Activated T-cell treated with anti-CD3 and anti-CD28 coated beads, Interleukin-2, amount 50 U/mL, for 1 hour (primary cell): ENCODE measurements around the gene SC5D.

Experiments used
- DNase-seq: peaks from one replicate; pipeline ENCODE4 v3.0.0-alpha.2; 2020

The SC5D gene

GRCh38 chr11:121295246-121296029 lies 2.9 kb downstream of the SC5D start:
- no peak for DNase-seq

DNA sequence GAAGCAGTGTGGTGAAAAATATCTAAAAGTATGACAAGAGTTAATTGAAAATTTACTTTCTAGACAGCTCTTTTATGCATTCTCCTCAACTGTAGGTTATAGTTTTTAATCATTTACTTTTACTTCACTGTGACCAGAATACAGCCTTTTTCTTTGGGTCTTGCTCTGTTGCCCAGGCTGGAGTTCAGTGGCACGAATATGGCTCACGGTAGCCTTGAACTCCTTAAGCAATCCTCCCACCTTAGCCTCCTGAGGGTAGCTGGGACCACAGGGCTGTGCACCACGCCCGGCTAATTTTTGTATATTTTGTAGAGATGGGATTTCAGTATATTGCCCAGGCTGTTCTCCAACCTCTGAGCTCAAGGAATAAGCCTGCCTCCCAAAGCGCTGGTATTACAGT lies 5.3 kb downstream of the SC5D start:
- DNase-seq = no peak

GRCh38 chr11:121298774-121299173 lies 6.2 kb downstream of the SC5D start:
- no peak for DNase-seq

GRCh38 chr11:121299417-121299816 lies 6.8 kb downstream of the SC5D start:
- no peak for DNase-seq

DNA sequence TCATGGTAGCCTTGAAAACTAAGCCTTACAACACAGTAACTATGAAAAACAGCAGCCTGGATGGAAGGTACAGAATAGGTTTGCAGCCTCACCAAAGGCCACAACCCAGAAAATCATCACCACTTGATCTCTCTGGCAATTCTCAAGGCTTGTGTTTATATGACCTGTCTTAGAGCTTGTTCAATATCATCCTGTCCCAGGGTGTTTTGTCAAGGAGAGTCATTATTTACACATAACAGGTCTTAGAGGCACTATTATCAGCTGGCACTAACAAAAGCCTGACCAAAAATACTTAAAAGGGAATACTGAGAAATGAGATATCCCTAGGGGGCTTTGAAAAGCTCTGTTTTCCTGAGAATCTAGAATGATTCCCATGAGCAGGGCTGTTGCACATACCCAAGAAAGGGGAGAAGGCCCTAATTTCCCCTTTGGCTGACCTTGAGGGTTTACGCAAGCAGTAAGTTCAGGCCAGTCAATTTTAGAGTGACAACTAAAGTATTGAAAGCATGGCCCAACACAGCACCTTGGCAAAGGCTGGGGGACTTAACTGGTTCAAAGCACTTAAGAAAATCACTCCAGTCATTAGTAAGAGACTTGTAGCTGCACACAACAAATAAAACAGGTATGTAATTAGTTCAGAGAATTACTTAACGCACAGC lies 7.9 kb downstream of the SC5D start:
- no peak for DNase-seq

- no peak for DNase-seq
These were observed 8.6 kb downstream of the SC5D start for GRCh38 chr11:121300972-121301699.

DNA sequence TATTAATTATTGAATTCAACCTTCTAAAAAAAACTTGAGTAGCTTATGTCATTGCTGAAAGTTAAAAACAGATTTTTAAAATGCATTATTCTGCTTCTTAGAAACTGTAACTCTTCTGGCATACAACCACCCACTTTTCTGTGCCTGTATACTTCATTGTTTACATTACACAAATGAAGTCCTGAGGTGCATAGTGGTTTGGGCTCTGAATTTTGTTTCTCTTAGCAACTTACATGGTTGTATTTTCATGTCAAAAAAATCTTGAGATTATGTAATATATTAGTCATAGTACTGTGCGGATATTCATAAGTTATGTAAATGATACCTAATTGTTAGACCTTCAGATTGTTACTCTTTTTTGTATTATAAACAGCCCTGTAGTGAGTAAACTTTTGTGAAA lies 12.2 kb downstream of the SC5D start:
- DNase-seq = no peak

GRCh38 chr11:121308816-121309215 lies 16.2 kb downstream of the SC5D start:
- DNase-seq = no peak

DNA sequence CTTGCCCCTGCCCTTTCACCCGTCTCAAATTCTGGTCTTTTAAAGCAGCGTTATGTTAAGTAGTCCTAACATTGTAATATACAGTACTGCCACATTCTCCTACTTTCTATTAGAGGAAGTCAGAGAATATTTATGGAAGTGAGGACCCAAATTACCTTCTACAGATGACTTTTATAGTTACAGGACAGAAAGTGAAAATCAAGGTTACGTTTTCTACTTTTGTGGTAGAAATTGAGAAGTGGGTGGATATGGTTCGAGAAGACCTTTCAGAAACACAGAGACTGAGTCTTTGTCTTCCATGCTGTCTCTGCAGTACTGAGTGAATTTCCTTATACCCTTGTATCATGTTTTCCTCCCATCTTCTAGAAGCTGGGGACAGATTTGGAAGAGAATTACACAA lies 17.1 kb downstream of the SC5D start:
- DNase-seq = no peak

DNA sequence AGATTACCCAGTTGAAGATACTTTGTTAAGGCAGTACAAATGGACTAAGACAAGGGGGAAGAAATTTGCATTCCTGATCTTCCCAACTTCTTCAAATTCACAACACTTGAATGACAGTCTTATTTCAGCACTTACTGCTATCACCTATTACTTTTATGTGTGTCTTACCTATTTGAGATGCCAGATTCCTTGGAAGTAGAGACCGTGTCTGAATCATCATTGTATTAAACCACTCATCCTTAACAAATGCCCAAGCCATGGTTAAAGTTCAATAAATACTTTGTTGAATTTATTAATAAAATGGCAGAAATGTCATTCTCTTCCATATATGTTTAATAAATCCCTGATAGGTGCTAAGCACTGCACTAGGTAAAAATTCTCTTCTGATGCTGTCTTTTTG lies 18.3 kb downstream of the SC5D start:
- DNase-seq = no peak

GRCh38 chr11:121311373-121311772 lies 18.8 kb downstream of the SC5D start:
- no peak for DNase-seq

DNA sequence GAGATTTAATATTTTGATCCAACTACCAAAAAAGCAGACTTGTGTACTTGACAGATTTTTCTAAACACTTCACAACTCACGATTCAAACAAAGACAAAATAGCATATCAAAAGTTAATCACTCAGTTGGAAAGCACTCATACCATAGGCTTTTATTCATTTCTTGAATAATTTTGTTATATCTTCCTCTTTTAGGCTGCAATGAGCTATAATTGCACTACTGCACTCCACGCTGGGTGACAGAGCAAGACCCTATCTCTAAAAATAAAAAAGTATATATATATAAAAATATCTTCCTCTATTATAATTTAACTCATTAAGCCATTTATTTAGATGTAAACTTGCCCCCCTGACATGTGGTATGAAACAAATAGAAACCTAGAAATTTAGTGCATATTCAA lies 19.9 kb downstream of the SC5D start:
- DNase-seq = no peak

DNA sequence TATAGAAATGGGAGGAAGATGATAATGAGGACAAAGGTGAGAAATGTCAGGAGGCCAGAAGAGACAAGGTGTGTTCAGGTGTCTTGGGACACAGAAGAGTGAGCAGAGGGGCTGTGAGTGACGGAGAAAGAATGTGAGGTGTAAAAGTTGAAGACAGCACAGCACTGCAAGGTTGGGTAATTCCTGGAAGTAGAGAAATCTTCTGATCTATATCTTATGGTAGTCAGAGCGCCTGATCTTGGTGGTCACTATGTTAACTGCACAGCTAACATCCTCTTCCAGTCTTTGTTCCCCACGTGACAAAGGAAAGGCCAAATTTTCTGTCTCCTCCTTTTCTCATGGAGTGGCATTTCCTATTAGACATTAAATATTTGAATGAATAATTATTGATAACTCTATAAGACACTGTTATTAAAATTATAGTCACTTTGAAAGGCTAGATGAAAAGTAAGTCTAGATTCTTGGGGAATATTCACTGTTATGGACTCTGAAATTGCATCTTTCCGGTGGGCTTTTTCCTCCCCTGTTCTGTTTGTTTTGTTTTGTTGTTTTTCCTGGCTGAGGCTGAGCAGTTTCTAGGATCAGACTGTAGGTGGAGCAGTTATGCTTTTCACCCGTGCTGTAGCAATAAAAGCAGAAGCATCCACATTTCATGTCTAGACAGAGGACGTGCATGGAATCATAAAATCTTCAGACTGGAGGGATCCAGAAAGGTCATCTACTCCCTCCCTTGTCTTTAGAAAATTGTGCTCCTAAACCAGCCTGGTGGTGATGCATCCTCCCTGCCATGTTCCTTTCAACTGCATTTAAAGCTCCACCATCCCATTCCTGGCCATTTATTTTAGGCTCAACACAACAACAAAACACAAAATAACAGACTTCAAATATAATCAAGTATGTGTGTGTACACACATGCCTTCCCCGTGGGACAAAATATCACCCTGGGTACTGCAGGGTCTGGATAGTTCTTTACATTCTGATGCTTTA lies 26.6 kb downstream of the SC5D start:
- DNase-seq = no peak

DNA sequence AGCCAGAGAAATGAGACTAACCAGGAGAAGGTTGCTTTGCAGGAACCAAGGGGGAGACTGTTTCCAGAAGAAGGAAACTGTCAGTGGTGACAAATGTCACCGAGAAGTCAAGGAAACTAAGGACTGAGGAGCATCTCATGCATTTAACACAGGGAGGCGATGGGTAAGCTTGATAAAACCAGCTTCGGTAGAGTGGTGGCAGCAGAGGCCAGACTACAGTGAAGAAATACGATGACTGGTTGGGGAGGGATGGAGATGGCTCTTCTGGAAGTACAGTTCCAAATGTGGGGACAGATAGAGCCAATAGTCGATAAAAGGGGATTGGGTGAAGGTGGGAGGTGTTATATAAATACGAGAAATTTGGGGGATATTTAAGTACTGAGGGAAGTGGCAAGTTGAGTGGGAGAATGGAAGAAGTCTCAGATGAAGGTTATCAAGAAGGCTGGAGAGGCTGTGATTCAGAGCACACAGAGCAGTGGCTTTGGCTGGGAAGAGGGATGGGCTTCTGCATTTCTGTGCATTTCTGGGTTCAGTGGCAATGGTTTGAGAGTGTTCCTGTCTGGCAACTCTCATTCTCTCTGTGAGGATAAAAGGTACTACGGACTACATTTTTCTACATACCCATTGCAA lies 29.2 kb downstream of the SC5D start:
- DNase-seq = no peak

DNA sequence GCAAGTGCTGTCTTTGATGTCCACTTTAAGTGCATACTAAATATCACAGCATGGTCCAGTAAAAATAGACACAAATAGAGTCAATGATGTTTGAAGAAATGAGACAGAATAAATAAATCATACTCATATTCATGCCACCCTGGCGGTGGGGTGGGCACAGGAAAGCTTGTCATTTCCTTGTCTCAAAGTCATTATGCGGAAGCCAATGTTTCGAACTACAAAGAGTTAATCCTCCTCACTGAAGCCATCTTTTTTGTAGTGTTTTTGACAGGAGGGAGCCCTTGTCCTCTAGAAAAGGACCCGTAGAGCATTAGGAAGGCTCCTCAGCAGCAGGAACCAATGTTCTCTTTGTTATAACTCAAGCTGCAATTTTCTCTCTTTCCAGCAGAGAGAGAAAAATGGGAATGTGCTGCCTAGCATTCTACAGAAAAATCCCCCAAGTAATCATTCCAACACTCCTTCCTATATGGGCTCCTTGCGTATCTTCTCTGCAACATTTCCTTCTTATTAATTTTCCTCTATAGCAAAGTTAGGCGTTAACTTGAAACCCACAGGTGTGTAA lies 30.6 kb downstream of the SC5D start:
- no peak for DNase-seq

DNA sequence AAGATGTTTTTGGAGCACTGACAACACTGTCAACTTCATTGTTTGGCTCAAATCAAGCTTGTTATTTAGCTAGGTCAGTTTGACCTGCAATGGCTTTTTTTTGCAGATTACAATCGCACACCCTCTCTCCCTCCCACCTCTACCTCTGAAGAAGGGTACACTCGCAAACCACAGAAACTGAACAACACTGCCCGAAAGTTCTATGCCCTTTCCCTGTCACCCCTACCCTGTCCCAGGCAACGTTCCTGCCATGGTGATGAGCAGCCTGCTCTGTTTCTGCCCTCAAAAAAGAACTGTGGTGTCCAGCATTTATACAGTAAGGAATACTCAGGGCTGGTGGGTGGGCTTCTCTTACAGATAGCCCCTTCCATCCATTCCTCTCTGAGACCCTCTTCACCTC lies 33.7 kb downstream of the SC5D start:
- no peak for DNase-seq

GRCh38 chr11:121327553-121327952 lies 35.0 kb downstream of the SC5D start:
- no peak for DNase-seq

DNA sequence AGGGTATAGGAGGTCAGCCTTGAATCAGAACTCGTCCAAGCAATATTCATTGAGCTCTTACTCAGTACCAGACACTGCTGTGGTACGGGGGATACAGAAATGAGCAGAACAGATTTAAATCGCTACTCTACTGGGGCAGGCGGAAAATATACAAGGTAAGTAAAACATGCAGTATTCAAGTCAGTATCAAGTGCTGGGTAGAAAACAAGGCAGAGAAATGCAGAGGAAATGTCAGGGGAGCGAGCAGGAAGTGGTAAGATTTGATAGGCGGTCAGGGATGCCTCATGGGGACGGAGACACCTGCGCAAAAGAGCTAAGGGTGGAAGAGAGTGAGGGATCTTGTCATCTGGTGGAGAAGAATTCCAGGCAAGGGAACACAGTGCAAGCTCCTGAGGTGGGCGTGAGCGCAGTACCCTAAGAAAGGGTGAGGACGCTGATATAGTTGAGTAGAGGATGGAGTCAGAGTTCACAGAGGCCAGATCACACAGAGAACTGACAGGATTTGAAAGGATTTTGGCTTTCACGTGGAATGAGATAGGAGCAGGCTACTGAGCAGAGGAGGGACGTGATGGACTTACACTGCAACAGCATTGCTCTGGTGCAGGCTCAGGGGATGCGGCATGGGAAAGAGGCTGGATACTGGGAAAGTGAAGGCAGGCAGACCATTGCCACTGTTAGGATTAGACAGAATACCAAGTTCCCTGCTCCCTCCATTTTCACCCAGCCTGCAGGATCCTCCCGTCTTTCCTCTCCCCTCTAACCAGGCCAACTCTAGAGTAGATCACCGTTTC lies 35.8 kb downstream of the SC5D start:
- DNase-seq = peak; percentile 33

GRCh38 chr11:121328967-121329679 lies 36.6 kb downstream of the SC5D start:
- DNase-seq = no peak

GRCh38 chr11:121329781-121330395 lies 37.3 kb downstream of the SC5D start:
- no peak for DNase-seq
